Measurements from ENCODE around the gene CLDN10.
A peak's percentile ranks its signal among the peaks of the same experiment; 100 is the strongest.

The CLDN10 gene

GRCh38 chr13:95557013-95557412 is 4.5 kb downstream of the CLDN10 start:
- no peak for TF ChIP-seq CEBPB (IDR thresholded peaks at IDR 0.05)
- no peak for TF ChIP-seq ZBTB7A (IDR thresholded peaks at IDR 0.05; ENCODE audit: low read depth)
- no peak for TF ChIP-seq EP300 (IDR thresholded peaks at IDR 0.05; ENCODE audit: borderline replicate concordance)
- TF ChIP-seq CREB1 (IDR thresholded peaks at IDR 0.05; ENCODE audit: low read depth): no peak
- no peak for TF ChIP-seq FOXM1 (IDR thresholded peaks at IDR 0.05; ENCODE audit: borderline replicate concordance, low read depth)
- TF ChIP-seq TEAD4 (IDR thresholded peaks at IDR 0.05): no peak
- TF ChIP-seq TCF12 (IDR thresholded peaks at IDR 0.05; ENCODE audit: low read depth): no peak
- no peak for TF ChIP-seq RAD21 (IDR thresholded peaks at IDR 0.05; ENCODE audit: low read depth)
- no peak for TF ChIP-seq NFIC (IDR thresholded peaks at IDR 0.05)
- no peak for TF ChIP-seq YY1 (IDR thresholded peaks at IDR 0.05; ENCODE audit: low read depth)
- TF ChIP-seq, protein P1, sequence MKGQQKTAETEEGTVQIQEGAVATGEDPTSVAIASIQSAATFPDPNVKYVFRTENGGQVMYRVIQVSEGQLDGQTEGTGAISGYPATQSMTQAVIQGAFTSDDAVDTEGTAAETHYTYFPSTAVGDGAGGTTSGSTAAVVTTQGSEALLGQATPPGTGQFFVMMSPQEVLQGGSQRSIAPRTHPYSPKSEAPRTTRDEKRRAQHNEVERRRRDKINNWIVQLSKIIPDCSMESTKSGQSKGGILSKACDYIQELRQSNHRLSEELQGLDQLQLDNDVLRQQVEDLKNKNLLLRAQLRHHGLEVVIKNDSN (IDR thresholded peaks at IDR 0.05): no peak
- TF ChIP-seq, protein P2, sequence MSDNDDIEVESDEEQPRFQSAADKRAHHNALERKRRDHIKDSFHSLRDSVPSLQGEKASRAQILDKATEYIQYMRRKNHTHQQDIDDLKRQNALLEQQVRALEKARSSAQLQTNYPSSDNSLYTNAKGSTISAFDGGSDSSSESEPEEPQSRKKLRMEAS (IDR thresholded peaks at IDR 0.05): no peak
- TF ChIP-seq REST (IDR thresholded peaks at IDR 0.05; ENCODE audit: low read depth): no peak
- TF ChIP-seq EGR1 (IDR thresholded peaks at IDR 0.05): no peak
- no peak for TF ChIP-seq TAF1 (IDR thresholded peaks at IDR 0.05; ENCODE audit: low read depth)

DNA sequence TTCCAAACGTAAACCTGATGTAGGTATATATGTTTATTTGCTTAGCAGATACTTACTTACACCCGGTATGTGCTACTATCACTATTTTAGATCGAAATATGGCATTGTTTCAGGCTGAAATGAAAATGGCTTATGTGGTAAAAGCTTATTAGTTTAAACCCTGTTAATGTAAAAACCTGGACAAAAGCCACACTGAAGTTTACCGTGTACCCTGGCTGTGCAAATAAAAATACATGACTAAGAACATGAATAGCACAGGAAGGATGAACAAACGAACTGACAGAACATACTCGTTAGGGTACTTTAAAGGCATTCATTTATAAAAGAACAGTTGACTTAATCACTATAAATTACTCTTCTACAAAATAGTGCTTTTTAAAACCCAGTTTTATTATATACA is 6.6 kb downstream of the CLDN10 start:
- no peak for TF ChIP-seq EP300 (IDR thresholded peaks at IDR 0.05; ENCODE audit: borderline replicate concordance)

GRCh38 chr13:95560387-95560786 is 7.9 kb downstream of the CLDN10 start:
- TF ChIP-seq FOXM1 (IDR thresholded peaks at IDR 0.05; ENCODE audit: borderline replicate concordance, low read depth): no peak
- TF ChIP-seq REST (IDR thresholded peaks at IDR 0.05; ENCODE audit: low read depth): no peak
- TF ChIP-seq CREB1 (IDR thresholded peaks at IDR 0.05; ENCODE audit: low read depth): no peak
- TF ChIP-seq TCF12 (IDR thresholded peaks at IDR 0.05; ENCODE audit: low read depth): no peak
- no peak for TF ChIP-seq ZBTB7A (IDR thresholded peaks at IDR 0.05; ENCODE audit: low read depth)
- TF ChIP-seq YY1 (IDR thresholded peaks at IDR 0.05; ENCODE audit: low read depth): no peak
- no peak for TF ChIP-seq CEBPB (IDR thresholded peaks at IDR 0.05)
- no peak for TF ChIP-seq TEAD4 (IDR thresholded peaks at IDR 0.05)
- no peak for TF ChIP-seq EP300 (IDR thresholded peaks at IDR 0.05; ENCODE audit: borderline replicate concordance)
- TF ChIP-seq NFIC (IDR thresholded peaks at IDR 0.05): no peak
- no peak for TF ChIP-seq EGR1 (IDR thresholded peaks at IDR 0.05)
- TF ChIP-seq RAD21 (IDR thresholded peaks at IDR 0.05; ENCODE audit: low read depth): no peak
- TF ChIP-seq, protein P2 (IDR thresholded peaks at IDR 0.05): no peak
- TF ChIP-seq TAF1 (IDR thresholded peaks at IDR 0.05; ENCODE audit: low read depth): no peak
- TF ChIP-seq, protein P1 (IDR thresholded peaks at IDR 0.05): no peak

- TF ChIP-seq RAD21 (IDR thresholded peaks at IDR 0.05; ENCODE audit: low read depth) (peak; percentile 31; the same call in 1 of the 2 replicates), NFIC (IDR thresholded peaks at IDR 0.05) (no peak)
Measured at GRCh38 chr13:95564091-95564490, 11.6 kb downstream of the CLDN10 start.

GRCh38 chr13:95564733-95565291 is 12.3 kb downstream of the CLDN10 start:
- TF ChIP-seq EP300 (IDR thresholded peaks at IDR 0.05; ENCODE audit: borderline replicate concordance) (no peak), TEAD4 (IDR thresholded peaks at IDR 0.05) (no peak), TAF1 (IDR thresholded peaks at IDR 0.05; ENCODE audit: low read depth) (no peak)

- TF ChIP-seq EGR1 (IDR thresholded peaks at IDR 0.05): no peak
- no peak for TF ChIP-seq FOXM1 (IDR thresholded peaks at IDR 0.05; ENCODE audit: borderline replicate concordance, low read depth)
Measured at GRCh38 chr13:95568131-95568530, 15.6 kb downstream of the CLDN10 start.

DNA sequence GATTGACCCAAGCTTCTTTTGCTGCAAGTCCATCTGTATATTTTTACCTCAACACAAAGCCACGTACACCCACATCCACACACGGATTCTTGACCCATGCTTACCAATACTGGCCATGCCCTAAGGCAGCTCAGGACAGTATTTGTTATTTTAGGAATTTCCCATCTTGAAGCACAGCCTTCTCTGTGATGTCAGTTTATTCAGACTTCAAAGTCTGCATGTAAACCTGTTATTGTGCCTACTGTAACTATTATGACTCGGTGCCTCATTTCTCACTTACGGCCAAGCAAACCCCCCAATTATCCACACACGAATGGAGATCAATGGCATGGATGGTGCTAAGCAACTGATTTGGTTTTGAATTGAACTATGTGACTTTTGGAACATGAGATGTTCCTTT is 17.5 kb downstream of the CLDN10 start:
- no peak for TF ChIP-seq YY1 (IDR thresholded peaks at IDR 0.05; ENCODE audit: low read depth)

Data from Ishikawa (cell line).